Measurements from ENCODE around the gene ATG7.

DNA sequence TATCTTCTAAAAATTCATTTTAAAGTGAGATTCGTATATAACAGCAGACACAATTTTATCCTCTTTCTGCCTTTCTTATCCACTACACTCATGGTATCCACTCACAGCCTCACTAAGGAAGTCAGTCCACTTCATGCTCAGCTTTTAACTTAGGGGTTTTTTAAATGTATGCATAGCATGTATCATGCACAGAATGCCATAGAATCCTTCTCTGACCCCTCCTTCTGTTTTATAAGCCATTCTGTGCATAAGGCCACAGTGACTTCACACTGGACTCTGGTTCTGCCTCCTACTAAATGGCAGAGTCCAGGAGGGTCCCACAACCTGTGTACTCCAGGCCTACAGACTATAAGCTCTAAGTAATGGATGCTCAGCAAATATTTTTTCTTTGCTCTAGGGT lies 129.2 kb downstream of the ATG7 start:
- TF ChIP-seq, protein P1, sequence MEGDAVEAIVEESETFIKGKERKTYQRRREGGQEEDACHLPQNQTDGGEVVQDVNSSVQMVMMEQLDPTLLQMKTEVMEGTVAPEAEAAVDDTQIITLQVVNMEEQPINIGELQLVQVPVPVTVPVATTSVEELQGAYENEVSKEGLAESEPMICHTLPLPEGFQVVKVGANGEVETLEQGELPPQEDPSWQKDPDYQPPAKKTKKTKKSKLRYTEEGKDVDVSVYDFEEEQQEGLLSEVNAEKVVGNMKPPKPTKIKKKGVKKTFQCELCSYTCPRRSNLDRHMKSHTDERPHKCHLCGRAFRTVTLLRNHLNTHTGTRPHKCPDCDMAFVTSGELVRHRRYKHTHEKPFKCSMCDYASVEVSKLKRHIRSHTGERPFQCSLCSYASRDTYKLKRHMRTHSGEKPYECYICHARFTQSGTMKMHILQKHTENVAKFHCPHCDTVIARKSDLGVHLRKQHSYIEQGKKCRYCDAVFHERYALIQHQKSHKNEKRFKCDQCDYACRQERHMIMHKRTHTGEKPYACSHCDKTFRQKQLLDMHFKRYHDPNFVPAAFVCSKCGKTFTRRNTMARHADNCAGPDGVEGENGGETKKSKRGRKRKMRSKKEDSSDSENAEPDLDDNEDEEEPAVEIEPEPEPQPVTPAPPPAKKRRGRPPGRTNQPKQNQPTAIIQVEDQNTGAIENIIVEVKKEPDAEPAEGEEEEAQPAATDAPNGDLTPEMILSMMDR (IDR thresholded peaks at IDR 0.05; ENCODE audit: borderline replicate concordance, extremely low read depth, low read length, poor library complexity, severe bottlenecking) = no peak
- TF ChIP-seq EZH2 (IDR thresholded peaks at IDR 0.05; ENCODE audit: borderline replicate concordance, low read depth, low read length, severe bottlenecking) = no peak
